Neural crest cell (in vitro differentiated cells): Measurements from ENCODE around the gene CEP55. TPM values are rescaled to one million over a fixed set of nuclear protein-coding genes. Genes with fewer than 3 reads are reported as not detected.
A peak's percentile ranks its signal among the peaks of the same experiment; 100 is the strongest.
"Not testable (repeated sequence)": the region's sequence is repeated elsewhere in the genome, so short reads cannot be mapped to it uniquely, and the experiment has no call there.

Experiments
- DNase-seq: peaks from one replicate; pipeline ENCODE4 v3.0.0; 2021; ENCODE audit warnings: low read depth, mixed read lengths, low spot score
- H3K27ac Mint-ChIP-seq: one replicate; pipeline ENCODE4 v1.8.0; 2021; ENCODE audit warnings: mild to moderate bottlenecking, mixed read lengths; ENCODE audit not compliant: unreplicated experiment
- H3K27me3 Mint-ChIP-seq: 2 replicates; pipeline ENCODE4 v1.8.0; 2021; ENCODE audit warnings: low read depth, mild to moderate bottlenecking, mixed read lengths
- H3K36me3 Mint-ChIP-seq: 2 replicates; pipeline ENCODE4 v1.8.0; 2021; ENCODE audit warnings: low read depth, mild to moderate bottlenecking, mixed read lengths
- H3K4me1 Mint-ChIP-seq: 2 replicates; pipeline ENCODE4 v1.8.0; 2021; ENCODE audit warnings: mixed read lengths
- H3K4me3 Mint-ChIP-seq: one replicate; pipeline ENCODE4 v1.8.0; 2021; ENCODE audit warnings: mild to moderate bottlenecking, mixed read lengths
- H3K9me3 Mint-ChIP-seq: 2 replicates; pipeline ENCODE4 v1.8.0; 2021; ENCODE audit warnings: mixed read lengths
- total RNA-seq: library from RNA; stranded (reverse); gene quantifications from 2 replicates; pipeline ENCODE4 v1.2.1, GENCODE V29; 2021
- TF ChIP-seq, protein P1 (sequence below): fragments of 200-600 bp; sonication (generic); conservative IDR thresholded peaks from 2 replicates; pipeline ENCODE4 v1.5.0; 2021; ENCODE audit warnings: antibody characterized with exemption, mild to moderate bottlenecking

CEP55 gene
- total RNA-seq, 1 donor from 2014 or later: 30.7 TPM

- Mint-ChIP-seq H3K4me3 (no peak overlapping the region), H3K27me3 (no peaks in the 10 kb centered on the region), H3K4me1 (peaks cover 41% of the 10 kb centered on the region), H3K27ac (peak overlapping the region; percentile 15), H3K9me3 (no peaks in the 10 kb centered on the region), H3K36me3 (no peaks in the 10 kb centered on the region)
- TF ChIP-seq, protein P1, sequence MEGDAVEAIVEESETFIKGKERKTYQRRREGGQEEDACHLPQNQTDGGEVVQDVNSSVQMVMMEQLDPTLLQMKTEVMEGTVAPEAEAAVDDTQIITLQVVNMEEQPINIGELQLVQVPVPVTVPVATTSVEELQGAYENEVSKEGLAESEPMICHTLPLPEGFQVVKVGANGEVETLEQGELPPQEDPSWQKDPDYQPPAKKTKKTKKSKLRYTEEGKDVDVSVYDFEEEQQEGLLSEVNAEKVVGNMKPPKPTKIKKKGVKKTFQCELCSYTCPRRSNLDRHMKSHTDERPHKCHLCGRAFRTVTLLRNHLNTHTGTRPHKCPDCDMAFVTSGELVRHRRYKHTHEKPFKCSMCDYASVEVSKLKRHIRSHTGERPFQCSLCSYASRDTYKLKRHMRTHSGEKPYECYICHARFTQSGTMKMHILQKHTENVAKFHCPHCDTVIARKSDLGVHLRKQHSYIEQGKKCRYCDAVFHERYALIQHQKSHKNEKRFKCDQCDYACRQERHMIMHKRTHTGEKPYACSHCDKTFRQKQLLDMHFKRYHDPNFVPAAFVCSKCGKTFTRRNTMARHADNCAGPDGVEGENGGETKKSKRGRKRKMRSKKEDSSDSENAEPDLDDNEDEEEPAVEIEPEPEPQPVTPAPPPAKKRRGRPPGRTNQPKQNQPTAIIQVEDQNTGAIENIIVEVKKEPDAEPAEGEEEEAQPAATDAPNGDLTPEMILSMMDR: no peak
- DNase-seq: no peak
These were observed 31.5 kb upstream of the CEP55 start for GRCh38 chr10:93464776-93465388.

DNA sequence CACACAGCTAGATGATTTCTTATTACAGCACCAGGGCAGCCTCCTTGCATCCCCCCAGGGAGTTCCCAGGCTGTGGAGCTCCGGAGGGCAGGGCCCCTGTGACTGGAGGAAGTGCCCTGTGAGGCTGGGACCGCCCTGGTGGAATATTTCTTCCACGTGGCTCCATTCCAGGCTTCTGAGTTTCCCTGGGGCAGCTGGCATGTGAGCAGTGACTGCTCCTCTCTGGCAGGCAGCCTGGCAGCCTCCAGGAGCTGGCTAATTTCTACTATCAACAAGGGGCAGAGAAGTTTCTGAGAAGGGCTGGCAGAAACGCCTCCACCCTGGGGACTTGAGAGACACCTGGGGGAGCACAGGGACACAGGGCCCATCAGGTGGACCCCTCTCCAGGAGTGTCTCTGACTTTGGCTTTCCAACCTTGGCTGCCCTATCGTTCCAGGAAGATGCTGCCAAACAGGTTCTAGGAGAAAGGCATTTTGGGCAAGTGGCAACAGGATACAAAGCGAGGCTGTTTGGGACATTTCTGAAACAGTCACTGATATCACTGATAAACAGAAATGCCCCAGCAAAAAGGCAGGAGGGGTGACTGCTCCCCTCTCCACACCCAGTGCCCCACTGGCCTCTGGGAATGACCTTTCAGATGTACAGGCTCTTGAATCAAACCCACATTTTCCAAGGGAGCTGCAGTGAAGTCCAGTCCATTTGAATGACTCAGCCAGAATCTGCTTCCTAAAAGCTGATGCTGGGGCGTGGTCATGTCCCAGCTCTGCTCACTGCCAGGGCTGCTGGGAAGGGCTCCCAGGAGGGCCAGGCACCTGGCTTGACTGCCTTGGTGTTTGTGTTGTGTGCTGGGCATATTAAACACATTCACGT is 30.4 kb upstream of the CEP55 start:
- Mint-ChIP-seq H3K27me3 (no peaks in the 10 kb centered on the region), H3K27ac (no peak overlapping the region), H3K9me3 (no peaks in the 10 kb centered on the region), H3K4me1 (peaks cover 43% of the 10 kb centered on the region), H3K4me3 (no peak overlapping the region), H3K36me3 (no peaks in the 10 kb centered on the region)
- TF ChIP-seq, protein P1: no peak
- DNase-seq: no peak

- not testable (repeated sequence) for DNase-seq, H3K27me3 Mint-ChIP-seq, H3K36me3 Mint-ChIP-seq, H3K27ac Mint-ChIP-seq, H3K9me3 Mint-ChIP-seq, H3K4me3 Mint-ChIP-seq
- H3K4me1 Mint-ChIP-seq: peaks cover 35% of the 10 kb centered on the region
These were observed 28.8 kb upstream of the CEP55 start for GRCh38 chr10:93467635-93468034.

GRCh38 chr10:93468461-93469213 is 27.8 kb upstream of the CEP55 start:
- DNase-seq: no peak
- Mint-ChIP-seq H3K4me3 (no peak overlapping the region), H3K27ac (no peak overlapping the region), H3K4me1 (peaks cover 38% of the 10 kb centered on the region), H3K9me3 (no peaks in the 10 kb centered on the region), H3K36me3 (no peaks in the 10 kb centered on the region), H3K27me3 (no peaks in the 10 kb centered on the region)
- TF ChIP-seq, protein P1: no peak

- Mint-ChIP-seq H3K27ac (peak overlapping the region; percentile 73), H3K9me3 (no peaks in the 10 kb centered on the region), H3K4me3 (no peak overlapping the region), H3K36me3 (no peaks in the 10 kb centered on the region), H3K27me3 (no peaks in the 10 kb centered on the region), H3K4me1 (peaks cover 38% of the 10 kb centered on the region)
- DNase-seq: no peak
- TF ChIP-seq, protein P1: no peak
These were observed 27.0 kb upstream of the CEP55 start for GRCh38 chr10:93469454-93469853.
